HG02970 (cell line): ENCODE data around the gene FFAR2.
"Not testable (repeated sequence)": the region's sequence is repeated elsewhere in the genome, so short reads cannot be mapped to it uniquely, and the experiment has no call there.

Source experiments
- ATAC-seq: cut with Tn5 transposase; IDR thresholded peaks from one replicate; pipeline ENCODE4 v1.9.1; 2021; ENCODE audit warnings: mild to moderate bottlenecking, moderate library complexity, moderate number of reproducible peaks; ENCODE audit not compliant: unreplicated experiment, low FRiP score

FFAR2 gene

DNA sequence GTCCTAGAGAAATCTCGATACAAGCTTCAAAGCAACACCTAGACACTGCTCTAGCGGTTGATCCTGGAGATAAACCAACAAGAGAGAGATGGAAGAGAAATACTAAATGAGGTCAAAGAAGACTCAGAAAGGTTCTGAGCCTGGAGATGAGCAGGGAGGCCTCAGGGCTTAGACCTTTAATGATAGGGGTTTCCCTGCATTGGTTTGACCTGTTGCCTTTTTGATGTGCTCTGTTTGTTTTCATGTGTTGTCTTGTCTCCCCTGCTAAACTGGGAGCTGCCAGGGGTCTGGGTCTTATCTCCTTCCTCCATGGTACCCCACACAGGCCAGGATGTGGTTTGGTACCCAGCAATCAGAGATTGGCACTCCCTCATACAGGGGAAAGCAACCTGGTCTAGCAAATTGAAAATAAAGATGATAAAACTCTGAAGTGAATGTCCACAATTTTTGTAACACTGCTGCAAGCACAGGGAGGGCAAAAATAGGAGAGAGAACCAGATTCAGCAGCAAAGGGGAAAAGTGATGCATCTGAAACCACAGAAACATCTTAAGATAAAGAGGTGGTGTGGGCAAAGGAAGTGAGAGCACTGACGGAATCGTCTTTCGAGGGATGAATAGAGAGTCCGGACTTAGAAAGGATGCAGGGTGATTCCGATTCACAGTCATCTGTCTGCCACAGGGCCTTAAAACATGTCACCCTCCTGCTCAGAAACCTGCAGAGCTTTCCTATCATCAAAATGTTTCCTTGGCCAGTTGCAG is 3.5 kb downstream of the FFAR2 start:
- no peak for ATAC-seq

DNA sequence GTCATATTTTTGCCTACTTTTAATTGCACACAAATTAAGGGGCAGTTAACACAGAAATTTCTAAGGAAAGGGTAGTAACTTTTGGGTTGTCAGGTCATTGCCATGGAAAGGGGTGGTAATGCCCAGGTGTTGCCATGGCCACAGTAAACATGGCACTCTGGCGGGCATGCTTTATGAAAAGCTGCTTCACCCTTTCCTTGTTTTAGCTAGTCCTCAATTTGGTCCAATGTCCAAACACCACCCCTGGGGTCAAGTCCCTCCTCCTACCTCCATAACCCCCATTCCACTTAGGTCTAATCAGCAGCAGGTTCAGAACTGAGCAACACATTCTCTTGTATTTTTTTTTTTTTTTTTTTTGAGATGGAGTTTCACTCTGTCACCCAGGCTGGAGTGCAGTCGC is 6.6 kb downstream of the FFAR2 start:
- no peak for ATAC-seq

DNA sequence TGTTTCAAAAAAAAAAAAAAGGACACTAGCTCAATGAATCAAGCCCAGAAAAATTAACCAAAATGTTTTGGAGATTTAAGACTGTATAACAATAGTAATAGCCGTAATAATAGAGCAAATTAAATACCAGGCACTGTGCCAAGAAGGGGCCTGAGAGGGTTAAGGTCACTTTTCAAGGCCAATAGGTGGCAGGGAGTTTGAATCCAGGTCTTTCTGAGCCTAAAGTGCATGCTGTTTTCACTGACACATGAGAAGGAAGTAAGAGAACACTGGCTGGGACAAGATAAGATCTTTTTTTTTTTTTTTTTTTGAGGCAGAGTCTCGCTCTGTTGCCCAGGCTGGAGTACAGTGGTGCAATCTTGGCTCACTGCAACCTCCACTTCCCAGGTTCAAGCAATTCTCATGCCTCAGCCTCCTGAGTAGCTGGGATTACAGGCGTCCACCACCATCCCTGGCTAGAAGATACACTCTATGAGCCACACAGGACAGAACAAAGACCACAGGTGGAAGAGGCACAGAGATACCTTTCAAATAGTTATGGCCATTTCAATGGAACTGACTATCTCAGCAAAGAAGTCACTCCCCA is 7.7 kb downstream of the FFAR2 start:
- ATAC-seq, result no peak

DNA sequence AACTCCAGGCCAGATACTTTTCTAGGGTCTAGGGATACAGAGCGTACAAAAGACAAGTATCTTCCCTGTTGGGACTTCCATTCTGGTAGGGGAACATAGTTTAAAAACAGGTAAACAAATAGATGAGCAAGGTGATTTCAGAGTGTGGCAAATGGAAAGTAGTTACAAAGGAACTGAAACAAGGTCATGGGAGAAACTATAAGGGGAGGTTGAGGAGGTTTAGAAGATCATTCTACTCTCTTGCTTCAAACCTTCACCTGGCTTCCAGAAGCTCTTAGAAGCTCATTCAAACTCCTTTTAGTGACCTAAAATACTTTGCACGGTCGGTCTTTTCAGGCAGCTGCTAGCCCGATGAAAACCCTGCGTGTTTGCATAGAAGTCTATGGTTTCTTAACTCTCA is 9.1 kb downstream of the FFAR2 start:
- no peak for ATAC-seq

DNA sequence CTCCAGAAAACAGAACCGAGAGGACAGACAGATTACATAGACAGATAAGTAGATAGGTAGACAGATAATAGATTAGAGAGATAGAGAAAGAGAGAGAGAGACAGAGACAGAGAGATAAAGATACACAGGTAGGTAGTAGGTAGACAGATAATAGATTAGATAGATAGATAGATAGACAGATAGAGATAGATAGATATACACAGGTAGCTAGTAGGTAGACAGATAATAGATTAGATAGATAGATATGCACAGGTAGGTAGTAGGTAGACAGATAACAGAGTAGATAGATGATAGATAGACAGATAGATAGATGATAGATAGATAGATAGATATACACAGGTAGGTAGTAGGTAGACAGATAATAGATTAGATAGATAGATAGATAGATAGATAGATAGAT is 10.1 kb downstream of the FFAR2 start:
- ATAC-seq, result no peak

DNA sequence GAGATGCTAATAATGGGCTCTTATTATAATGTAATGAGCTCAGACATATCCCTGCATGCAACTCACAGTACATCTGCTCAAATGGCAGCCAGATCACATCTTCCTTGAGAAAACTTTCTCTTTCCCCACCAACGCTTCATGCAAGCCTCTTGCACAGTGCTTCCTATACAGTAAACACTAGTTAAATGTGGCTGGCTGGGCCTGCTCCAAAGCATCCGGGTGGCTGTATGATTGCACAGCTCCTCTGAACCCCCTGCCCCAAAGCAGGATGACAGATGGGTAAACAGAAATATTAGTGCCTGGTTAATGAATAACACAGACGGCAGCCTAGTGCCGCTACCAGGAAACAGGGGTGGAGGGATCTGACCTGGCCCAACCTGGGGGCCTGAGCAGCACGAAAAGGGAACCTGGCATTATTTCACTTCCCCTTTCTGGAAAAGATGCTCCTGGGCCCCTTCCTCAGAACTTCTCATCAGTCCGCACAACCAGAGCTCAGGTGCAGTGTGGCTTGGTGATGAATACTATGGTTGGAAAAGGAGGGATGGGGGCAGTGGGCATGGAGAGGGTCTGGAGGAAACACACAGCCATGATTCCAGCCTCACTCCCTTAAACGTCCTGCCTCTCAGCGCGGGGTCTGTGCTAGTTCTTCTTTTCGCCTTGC is 10.8 kb downstream of the FFAR2 start:
- no peak for ATAC-seq

DNA sequence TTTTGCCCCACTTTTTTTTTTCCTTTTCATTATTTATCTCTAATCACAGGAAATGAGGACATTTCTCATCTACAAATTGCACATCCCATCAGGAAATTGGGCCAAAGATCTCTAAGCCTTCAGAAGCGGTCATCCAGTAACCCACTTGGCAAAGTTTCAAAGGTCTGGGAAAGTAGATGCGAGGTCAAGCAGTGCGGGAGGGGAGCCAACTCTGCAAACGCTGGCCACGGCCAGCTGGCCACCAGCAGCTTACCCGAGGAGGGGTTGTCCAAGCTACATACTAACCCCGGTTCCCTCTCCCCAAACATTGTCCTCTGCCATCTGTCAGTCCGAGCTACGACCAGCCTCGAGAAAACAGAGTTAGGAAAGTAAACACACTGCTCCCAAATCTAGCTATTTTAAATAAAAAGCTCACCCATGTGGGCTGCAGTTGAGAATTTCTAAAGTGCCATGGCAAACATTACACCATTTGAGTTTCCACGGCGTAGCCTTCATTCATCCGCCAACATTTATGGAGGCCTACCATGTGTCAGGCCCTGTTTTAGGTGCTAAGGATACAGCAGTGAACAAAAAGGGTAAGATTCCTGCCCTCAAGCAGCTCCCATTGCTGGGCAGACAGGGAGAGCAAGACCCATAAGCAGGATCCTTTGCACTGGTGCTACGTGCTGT is 11.5 kb downstream of the FFAR2 start:
- no peak for ATAC-seq

DNA sequence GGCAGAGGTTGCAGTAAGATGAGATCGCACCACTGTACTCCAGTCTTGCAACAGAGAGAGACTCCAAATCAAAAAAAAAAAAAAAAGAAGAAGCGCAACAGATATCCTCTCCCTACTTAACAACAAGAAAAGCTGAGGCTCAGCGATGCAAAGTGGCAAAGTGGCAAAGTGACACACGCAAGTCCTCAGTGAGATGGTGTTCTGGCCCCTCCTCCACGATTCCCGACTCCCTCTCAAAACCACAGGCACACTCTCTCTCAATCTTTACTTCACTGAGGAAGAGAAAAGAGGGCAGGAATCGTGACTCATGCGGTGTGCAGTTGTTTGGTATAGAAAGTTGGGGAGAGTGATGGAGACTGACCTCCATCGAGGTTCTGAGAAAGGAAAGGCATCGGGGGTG is 12.6 kb downstream of the FFAR2 start:
- no peak for ATAC-seq

DNA sequence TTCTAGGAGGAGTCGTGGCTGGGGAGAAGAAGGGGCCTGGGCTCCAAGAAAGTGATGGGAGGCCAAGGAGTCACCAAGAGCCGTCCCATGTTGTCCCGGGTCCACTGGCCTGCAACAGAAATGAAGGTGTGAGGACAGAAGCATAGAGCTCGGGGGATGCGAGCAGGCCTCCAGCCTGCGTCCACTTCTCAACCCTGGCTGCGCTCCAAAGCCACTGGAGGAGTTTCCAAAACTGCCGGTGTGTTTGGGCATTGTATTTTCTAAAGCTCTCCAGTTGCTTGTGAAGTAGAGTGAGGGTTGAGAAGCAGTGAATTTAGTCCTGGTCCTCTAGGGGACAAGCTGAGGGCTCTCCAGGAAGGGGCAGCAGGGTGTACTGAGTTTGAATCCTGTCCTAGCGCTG is 13.0 kb downstream of the FFAR2 start:
- no peak for ATAC-seq

DNA sequence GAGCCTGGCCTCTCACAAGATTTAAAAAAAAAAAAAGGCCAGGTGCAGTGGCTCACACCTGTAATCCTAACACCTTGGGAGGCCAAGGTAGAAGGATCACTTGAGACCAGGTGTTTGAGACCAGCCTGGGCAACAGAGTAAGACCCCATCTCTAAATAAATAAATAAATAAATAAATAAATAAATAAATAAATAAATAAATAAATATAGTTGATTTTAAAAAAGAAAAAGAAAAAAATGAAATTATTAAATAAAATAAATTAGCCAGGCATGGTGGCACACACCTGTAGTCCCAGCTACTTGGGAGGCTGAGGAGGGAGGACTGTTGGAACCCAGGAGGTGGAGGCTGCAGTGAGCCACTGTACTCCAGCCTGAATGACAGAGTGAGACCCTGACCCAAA is 13.7 kb downstream of the FFAR2 start:
- not testable (repeated sequence) for ATAC-seq

DNA sequence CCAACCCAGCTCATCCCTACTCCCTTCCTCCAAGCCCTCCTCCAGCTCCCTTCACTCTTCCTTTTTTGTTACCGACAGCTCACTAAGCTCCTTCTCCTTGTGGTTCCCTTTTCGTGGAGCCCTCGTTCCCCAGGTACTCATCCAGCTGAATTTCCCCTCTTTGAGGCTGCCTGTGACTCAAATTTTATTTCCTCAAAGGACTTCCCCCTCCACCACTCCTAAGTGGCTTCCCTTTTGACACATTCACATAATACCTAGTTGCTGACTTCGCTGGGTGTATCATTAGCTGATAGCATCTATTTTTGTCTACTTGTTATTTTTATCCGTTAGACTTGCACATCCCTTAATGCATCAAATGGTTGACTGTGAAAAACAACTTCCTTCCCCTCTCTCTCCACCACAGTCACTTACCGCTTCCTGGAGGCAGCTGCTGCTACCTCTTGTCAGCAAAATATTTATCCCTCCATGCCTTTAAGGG is 14.5 kb downstream of the FFAR2 start:
- peak; percentile 43 for ATAC-seq

DNA sequence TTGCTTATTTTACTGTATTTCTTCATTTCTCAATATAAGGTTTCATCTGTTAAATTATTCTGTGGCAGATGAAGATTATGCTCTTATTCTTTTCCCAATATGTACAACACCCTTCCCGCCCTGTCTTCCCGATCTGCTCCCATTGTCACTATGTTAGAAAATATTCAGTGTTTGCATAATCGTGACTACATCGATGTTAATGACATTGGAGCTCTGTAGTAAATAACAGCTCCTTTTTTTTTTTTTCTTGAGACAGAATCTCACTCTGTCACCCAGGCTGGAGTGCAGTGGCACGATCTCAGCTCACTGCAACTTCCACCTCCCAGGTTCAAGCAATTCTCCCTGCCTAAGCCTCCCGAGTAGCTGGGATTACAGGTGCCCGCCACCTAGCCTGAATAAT is 14.9 kb downstream of the FFAR2 start:
- ATAC-seq, result not testable (repeated sequence)

DNA sequence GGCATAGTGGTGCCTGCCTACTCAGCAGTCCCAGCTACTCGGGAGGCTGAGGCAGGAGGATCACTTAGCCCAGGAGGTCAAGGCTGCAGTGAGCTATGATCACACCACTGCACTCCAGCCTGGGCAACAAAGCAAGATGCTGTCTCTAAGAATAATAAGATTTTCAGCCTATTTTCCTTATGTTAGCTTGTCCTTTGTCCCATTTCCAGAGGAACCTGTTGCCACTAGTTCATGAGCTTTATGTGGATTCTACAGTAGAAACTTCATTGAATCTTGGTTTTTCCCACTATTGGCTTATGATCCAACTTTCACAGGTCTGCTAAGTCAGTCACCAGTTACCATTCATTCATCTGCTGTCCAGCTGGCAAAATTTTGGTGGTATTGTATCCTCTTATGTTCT is 18.2 kb downstream of the FFAR2 start:
- no peak for ATAC-seq

DNA sequence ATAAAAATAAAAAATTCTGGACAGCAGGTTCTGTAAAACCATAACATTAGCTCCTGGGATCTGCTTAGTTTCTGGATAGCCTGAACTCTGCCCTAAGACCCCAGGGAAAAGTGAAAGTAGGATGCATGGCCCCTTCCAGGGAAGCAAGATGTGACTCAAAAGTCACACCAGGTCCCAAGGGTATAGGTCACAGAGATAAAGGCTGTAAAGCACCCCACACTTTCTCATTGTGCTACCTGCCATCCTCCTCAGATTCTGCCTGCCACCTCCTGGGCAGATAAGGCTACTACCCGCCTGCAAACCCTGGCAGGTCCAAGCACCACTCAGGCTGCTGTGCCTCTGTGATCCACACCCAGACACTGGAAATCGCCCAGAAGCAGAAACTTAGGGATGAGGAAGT is 20.6 kb downstream of the FFAR2 start:
- peak; percentile 65 for ATAC-seq

DNA sequence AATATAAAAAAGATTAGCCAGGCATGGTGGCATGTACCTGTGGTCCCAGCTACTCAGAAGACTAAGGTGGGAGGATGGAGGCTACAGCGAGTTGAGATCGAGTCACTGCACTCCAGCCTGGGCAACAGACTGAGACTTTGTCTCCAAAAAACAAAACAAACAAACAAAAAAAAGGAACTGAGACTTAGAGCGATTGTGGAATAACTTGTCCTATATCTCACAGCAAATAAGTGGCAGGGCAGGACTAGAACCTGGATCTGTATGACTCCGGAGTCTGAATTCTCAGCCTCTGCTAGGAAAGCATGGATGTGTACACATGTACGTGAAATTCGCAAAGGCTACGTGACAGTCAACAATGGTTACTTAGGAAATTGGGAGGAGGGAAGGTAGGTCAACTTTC is 22.1 kb downstream of the FFAR2 start:
- ATAC-seq, result no peak

DNA sequence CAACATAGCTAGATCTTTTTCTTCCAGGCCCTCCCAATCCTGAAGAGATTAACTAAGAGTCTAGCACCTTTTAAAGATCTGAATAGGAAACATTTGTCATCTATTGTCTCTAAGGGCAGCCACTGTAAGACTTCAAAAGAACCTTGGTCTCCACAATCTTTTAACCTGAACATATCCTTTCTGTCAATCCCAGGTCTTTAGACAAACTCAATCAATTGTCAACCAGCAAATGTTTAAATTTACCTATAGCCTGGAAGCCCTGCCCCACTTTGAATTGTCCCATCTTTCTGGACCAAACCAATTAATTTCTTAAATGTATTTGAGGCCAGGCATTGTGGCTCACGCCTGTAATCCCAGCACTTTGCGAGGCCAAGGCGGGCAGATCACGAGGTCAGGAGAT is 23.0 kb downstream of the FFAR2 start:
- ATAC-seq, result not testable (repeated sequence)

DNA sequence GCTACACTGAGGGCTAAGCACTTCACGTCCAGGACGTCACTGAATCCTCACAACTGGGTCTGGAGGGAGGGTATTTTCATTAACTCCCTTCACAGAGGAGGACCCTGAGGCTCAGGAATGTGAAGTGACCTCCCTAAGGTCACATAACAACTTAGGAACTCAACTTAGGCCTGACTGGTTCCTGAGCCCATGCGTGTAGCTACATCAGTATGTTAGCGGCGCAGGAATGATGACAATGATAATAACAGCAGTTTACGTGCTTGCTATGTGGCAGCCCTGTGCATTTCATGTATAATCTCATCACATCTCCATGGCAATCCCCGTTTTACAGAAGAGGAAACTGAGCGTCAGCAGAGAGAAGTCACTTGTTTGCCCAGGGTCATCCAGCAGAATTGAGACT is 23.9 kb downstream of the FFAR2 start:
- ATAC-seq, result no peak

DNA sequence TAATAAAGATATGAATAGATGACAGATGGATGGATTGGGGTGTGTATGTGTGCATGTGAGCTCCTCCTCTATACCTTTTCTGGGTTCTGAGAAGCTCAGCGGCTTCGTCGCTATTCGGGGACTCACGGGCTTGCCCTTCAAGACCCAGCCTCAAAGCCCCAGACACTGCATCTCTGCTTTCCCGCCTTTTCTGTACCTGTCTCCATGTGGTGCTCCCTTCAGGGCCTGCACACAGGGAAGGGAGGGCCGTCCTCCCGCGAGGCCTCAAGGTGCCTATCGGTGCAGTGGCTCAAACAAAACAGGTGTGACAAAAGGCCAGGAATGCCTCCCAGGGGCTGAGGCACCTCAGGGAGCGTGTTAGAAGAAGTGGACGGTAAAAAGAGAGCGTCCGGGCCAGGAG is 26.0 kb downstream of the FFAR2 start:
- no peak for ATAC-seq

DNA sequence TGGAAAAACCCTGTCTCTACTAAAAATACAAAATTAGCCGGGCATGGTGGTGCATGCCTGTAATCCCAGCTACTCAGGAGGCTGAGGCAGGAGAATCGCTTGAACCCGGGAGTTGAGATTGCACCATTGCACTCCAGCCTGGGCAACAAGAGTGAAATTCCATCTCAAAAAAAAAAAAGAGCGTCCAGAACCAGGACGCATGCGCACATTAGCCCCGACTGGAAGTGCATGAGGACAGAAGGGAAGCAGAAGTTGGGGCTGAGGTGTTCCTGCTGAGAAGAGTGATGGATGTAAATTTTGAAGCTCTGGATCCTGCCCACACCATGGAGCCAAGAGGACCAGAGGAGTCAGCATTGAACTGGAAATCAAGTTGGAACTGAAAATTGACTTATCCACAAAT is 26.5 kb downstream of the FFAR2 start:
- ATAC-seq, result not testable (repeated sequence)

DNA sequence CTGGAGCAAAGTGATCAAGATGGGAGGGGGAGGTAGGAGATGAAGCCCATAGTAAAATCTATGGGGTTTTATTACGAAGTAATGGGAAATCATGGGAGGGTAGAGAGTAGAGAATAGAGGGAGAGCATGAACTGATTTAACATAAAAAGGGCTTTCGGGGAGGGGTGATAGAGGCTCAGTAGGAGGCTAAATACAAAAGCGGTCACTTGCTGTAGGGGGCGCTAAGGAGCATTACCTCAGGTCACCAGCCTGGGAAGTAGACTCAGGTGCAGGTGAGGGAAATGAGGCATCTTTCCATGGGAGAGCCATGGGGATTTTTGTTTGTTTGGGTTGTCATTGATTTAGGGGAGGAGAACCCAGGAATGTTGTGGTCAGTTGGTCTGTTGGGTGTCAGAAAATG is 28.1 kb downstream of the FFAR2 start:
- no peak for ATAC-seq
